GM12875 (cell line): ENCODE data around the gene VWA7.
A peak's percentile ranks its signal among the peaks of the same experiment; 100 is the strongest.

Experiments used
- H3K4me3 ChIP-seq: one replicate; pipeline ENCODE4 v1.5.1; 2011; ENCODE audit warnings: low read depth, low read length, control low read depth
- CTCF ChIP-seq: IDR thresholded peaks from 2 replicates; pipeline ENCODE4 v1.5.1; 2011; ENCODE audit warnings: low read depth, mild to moderate bottlenecking, control low read depth, inconsistent platforms, low read length, moderate library complexity, borderline replicate concordance; ENCODE audit not compliant: insufficient read depth

The VWA7 gene

DNA sequence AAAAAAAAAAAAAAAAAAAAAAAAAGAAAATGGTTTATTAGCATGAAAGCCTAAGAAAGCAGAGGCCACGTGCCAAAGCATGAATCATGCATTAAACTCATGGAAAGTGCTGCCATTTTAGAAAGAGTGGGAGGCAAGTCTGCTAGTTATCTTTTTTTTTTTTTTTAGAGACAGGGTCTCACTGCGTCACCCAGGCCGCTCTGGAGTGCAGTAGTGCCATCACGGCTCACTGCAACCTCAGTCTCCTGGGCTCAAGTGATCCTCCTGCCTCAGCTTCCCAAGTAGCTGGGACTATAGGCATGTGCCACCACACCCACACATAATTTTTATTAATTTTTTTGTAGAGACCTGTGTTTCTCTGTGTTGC, 5.2 kb downstream of the VWA7 start:
- no peak overlapping the region for H3K4me3 ChIP-seq
- TF ChIP-seq CTCF = no peak

- no peak for TF ChIP-seq CTCF
Measured at GRCh38 chr6:31770860-31771259, 6.3 kb downstream of the VWA7 start.

DNA sequence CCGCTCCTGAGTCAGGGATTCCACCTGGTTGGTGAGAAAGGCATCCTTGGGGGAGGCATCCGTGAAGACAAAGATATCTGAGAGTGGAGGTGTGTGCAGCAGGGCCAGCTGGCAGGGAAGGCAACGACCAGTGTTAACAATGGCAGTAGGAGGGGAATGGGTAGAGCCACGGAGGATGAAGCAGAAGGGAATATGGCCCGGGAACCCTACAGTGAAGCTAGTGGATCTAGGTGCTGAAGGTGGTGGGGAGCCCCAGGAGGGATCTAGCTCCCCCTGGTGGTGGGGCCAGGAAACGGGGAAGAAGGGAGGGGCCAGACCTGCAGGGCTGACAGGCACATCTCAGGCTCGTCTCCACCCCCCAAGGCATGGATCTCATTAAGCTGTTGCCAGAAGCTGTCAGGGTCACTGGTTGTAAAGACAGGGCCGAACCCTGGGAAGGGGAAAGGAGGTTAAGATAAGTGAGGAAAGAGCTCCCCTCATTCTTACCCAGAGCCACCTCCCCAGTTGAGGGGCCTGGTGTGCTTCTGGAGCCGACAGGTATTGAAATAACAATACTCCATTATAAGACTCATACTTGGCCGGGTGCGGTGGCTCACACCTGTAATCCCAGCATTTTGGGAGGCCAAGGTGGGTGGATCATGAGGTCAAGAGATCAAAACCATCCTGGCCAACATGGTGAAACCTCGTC, 7.3 kb downstream of the VWA7 start:
- TF ChIP-seq CTCF = peak; percentile 88
- no peak overlapping the region for H3K4me3 ChIP-seq

More at GRCh38 chr6:31770860-31771259, 6.3 kb downstream of the VWA7 start:
- no peak overlapping the region for H3K4me3 ChIP-seq

DNA sequence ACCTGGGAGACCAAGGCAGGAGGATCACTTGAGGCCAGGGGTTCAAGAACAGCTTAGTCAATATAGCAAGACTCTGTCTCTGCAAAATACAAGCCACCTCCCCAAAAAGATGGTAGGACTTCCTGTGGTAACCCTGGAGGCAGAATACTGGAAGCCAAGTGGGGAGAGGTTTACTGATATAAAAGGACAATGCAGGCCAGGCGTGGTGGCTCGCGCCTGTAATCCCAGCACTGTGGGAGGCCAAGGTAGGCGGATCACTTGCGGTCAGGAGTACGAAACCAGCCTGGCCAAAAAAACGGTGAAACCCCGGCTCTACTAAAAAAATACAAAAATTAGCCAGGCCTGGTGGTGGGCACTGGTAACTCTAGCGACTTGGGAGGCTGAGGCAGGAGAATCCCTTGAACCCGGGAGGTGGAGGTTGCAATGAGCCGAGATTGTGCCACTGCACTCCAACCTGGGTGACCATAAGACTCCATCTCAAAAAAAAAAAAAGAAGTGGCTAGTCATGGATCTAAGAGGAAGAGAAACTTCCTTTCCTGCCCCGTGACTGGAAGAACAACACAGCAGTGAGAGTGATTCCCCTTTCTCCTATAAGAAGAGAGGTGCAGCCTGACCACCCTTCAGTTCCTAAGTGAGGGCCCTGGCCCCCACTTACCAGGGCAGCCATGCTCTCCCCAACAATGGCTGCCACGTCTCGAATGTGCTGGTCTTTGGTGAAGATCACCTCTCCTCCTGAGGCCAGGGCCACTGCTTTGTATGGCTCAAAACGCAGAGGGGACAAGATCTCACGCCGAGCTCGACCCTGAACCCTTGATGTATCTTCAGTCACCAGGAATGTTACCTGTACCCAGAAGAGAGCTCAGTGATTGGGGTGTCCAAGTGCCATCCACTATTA, 8.5 kb downstream of the VWA7 start:
- TF ChIP-seq CTCF = no peak
- H3K4me3 ChIP-seq = no peak overlapping the region

DNA sequence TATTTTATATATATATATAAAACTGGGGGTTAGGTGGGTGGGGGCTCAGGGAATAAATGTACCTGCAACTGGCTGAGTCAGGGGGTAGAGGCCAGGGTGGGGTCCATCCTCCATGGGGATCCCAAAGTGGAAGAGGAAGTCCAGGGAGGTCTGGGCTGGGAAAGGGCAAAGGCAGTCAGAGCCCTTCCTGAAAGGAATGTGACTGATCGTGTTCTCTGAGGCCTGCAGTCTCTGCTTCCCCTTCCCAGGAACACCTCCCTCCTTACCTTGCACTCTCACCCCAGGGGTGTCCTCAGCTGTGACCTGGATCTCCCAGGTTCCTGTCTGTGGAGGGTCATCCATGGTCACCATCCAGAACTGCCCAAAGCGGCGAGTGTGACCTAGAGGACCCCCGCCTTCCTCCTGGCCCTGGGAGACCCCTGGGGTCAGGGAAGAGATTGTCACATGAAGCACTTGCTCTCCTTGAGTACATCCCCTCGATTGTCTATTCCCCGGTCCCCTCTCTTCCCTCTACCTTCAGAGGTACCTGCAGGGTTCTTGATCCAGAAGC, 10.0 kb downstream of the VWA7 start:
- no peak for TF ChIP-seq CTCF
- no peak overlapping the region for H3K4me3 ChIP-seq

- H3K4me3 ChIP-seq = no peak overlapping the region
- no peak for TF ChIP-seq CTCF
Measured at GRCh38 chr6:31765910-31766794, 11.0 kb downstream of the VWA7 start.
